ENCODE results near the gene KRIT1.

DNA sequence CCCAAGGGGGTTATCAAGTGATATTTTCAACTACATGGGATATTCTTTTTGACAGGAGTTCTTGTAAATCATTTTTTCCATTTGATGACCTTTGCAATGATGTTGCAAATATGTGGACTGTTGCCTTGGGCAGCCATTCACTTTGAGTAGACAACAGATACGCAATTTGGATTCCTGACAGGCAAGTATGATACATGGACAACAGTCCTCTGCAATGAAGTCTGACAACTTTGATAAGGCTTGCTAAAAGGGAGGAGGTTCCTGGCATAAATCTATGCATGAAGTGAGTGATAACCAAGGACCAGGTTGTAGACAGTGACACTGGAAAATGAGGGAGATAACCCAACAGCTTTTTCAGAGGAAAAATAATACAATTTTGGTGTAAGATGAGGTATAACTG, 84.4 kb downstream of the KRIT1 start:
- TF ChIP-seq, protein P1, sequence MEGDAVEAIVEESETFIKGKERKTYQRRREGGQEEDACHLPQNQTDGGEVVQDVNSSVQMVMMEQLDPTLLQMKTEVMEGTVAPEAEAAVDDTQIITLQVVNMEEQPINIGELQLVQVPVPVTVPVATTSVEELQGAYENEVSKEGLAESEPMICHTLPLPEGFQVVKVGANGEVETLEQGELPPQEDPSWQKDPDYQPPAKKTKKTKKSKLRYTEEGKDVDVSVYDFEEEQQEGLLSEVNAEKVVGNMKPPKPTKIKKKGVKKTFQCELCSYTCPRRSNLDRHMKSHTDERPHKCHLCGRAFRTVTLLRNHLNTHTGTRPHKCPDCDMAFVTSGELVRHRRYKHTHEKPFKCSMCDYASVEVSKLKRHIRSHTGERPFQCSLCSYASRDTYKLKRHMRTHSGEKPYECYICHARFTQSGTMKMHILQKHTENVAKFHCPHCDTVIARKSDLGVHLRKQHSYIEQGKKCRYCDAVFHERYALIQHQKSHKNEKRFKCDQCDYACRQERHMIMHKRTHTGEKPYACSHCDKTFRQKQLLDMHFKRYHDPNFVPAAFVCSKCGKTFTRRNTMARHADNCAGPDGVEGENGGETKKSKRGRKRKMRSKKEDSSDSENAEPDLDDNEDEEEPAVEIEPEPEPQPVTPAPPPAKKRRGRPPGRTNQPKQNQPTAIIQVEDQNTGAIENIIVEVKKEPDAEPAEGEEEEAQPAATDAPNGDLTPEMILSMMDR (IDR thresholded peaks at IDR 0.05 in 4 of 5, conservative IDR thresholded peaks at IDR 0.05 in 1 of 5) = no peak
- no peak for TF ChIP-seq POLR2A (IDR thresholded peaks at IDR 0.05)
